ENCODE measurements around the gene OPA3.
"Not testable (repeated sequence)": the region's sequence is repeated elsewhere in the genome, so short reads cannot be mapped to it uniquely, and the experiment has no call there.

OPA3 gene

GRCh38 chr19:45517641-45518468, 66.7 kb downstream of the OPA3 start:
- FAIRE-seq = no peak

GRCh38 chr19:45517238-45517637, 67.4 kb downstream of the OPA3 start:
- FAIRE-seq = no peak

GRCh38 chr19:45515807-45516401, 68.7 kb downstream of the OPA3 start:
- FAIRE-seq = no peak

- no peak for FAIRE-seq
Observed at GRCh38 chr19:45515081-45515624, 69.4 kb downstream of the OPA3 start.

- FAIRE-seq = no peak
Observed at GRCh38 chr19:45514376-45515051, 70.1 kb downstream of the OPA3 start.

GRCh38 chr19:45512881-45513483, 71.6 kb downstream of the OPA3 start:
- FAIRE-seq = no peak

GRCh38 chr19:45511074-45511473, 73.5 kb downstream of the OPA3 start:
- no peak for FAIRE-seq

- not testable (repeated sequence) for FAIRE-seq
Observed at GRCh38 chr19:45510352-45510751, 74.2 kb downstream of the OPA3 start.

GRCh38 chr19:45509692-45510015, 74.9 kb downstream of the OPA3 start:
- no peak for FAIRE-seq

- FAIRE-seq = no peak
Observed at GRCh38 chr19:45508861-45509691, 75.5 kb downstream of the OPA3 start.

- no peak for FAIRE-seq
Observed at GRCh38 chr19:45508417-45508860, 76.2 kb downstream of the OPA3 start.

GRCh38 chr19:45507872-45508416, 76.7 kb downstream of the OPA3 start:
- FAIRE-seq = no peak

- FAIRE-seq = peak; percentile 44
Observed at GRCh38 chr19:45506989-45507871, 77.4 kb downstream of the OPA3 start, which contains the start of gene VASP. Gene VASP, plus strand, starts transcription at chr19:45507479. Its CDS starts 293 bp downstream, at chr19:45507772.

GRCh38 chr19:45506246-45506988, 78.2 kb downstream of the OPA3 start:
- no peak for FAIRE-seq

GRCh38 chr19:45505996-45506245, 78.7 kb downstream of the OPA3 start:
- FAIRE-seq = no peak

GRCh38 chr19:45505151-45505995, 79.2 kb downstream of the OPA3 start:
- no peak for FAIRE-seq

- FAIRE-seq = no peak
Observed at GRCh38 chr19:45503909-45504308, 80.7 kb downstream of the OPA3 start.

GRCh38 chr19:45502111-45502510, 82.5 kb downstream of the OPA3 start:
- FAIRE-seq = peak; percentile 41

- no peak for FAIRE-seq
Observed at GRCh38 chr19:45501730-45502014, 82.9 kb downstream of the OPA3 start.

Measured in G401.6 (cell line).